Measurements from ENCODE around the gene SCRN2. TPM values are rescaled to one million over a fixed set of nuclear protein-coding genes. Genes with fewer than 3 reads are reported as not detected.

SCRN2 gene
- total RNA-seq, 1 experiment from 2014 or later = 47.9 TPM

- H3K9me2 ChIP-seq (replicated peaks; ENCODE audit: low read length) = no peaks in the 10 kb centered on the region
- H3K27ac ChIP-seq (ENCODE audit: low read length) = no peak overlapping the region
- H2AFZ ChIP-seq (ENCODE audit: low read length) = no peak overlapping the region
- H3F3A ChIP-seq (ENCODE audit: low read length, unreplicated experiment) = no peaks in the 10 kb centered on the region
- POLR2A ChIA-PET (ENCODE audit: unreplicated experiment) = no interaction called here
- H3K4me3 ChIP-seq (ENCODE audit: low read length) = no peak overlapping the region
- no peaks in the 10 kb centered on the region for H3K9me3 ChIP-seq (ENCODE audit: low read length)
- H3K9ac ChIP-seq (ENCODE audit: low read length) = no peak overlapping the region
- H3K27me3 ChIP-seq (ENCODE audit: low read length) = no peaks in the 10 kb centered on the region
- no peak overlapping the region for H3K4me2 ChIP-seq (ENCODE audit: low read length)
- H3K79me2 ChIP-seq (ENCODE audit: low read length) = 0 out of 2 replicates have a peak, but pooled peaks cover 4% of the 10 kb centered on the region
- CTCF ChIA-PET = no interaction called here
- BruUV-seq (replicated peaks) = no TSS peak
- DNase-seq = no peak
- intact Hi-C loops (cut with micrococcal nuclease) = no loop called here
- H4K20me1 ChIP-seq (ENCODE audit: low read length) = peaks cover 12% of the 10 kb centered on the region; the same call in 1 of the 2 replicates
- TF ChIP-seq CTCF (conservative IDR thresholded peaks at IDR 0.05; ENCODE audit: low read depth, low read length) (no peak), EZH2phosphoT487 (IDR thresholded peaks at IDR 0.05; ENCODE audit: borderline replicate concordance, low read length) (no peak), EZH2 (IDR thresholded peaks at IDR 0.05; ENCODE audit: low read length, unreplicated experiment) (no peak)
- ATAC-seq = no peak
- peaks cover 19% of the 10 kb centered on the region for H3K4me1 ChIP-seq (ENCODE audit: insufficient read depth, low read length)
- H3K36me3 ChIP-seq (ENCODE audit: low read depth, low read length) = peaks cover 23% of the 10 kb centered on the region; the same call in 1 of the 2 replicates
Observed at GRCh38 chr17:47815106-47815918, 25.8 kb downstream of the SCRN2 start.

- POLR2A ChIA-PET (ENCODE audit: unreplicated experiment) = no interaction called here
- Histone ChIP-seq H3K27me3 (ENCODE audit: low read length) (no peaks in the 10 kb centered on the region), H3K4me1 (ENCODE audit: insufficient read depth, low read length) (peaks cover 23% of the 10 kb centered on the region), H4K20me1 (ENCODE audit: low read length) (peaks cover 20% of the 10 kb centered on the region), H3K27ac (ENCODE audit: low read length) (no peak overlapping the region), H2AFZ (ENCODE audit: low read length) (no peak overlapping the region), H3K9ac (ENCODE audit: low read length) (no peak overlapping the region), H3F3A (ENCODE audit: low read length, unreplicated experiment) (no peaks in the 10 kb centered on the region), H3K4me3 (ENCODE audit: low read length) (no peak overlapping the region), H3K79me2 (ENCODE audit: low read length) (no peaks in the 10 kb centered on the region), H3K36me3 (ENCODE audit: low read depth, low read length) (peaks cover 32% of the 10 kb centered on the region), H3K9me3 (ENCODE audit: low read length) (no peaks in the 10 kb centered on the region), H3K9me2 (replicated peaks; ENCODE audit: low read length) (no peaks in the 10 kb centered on the region), H3K4me2 (ENCODE audit: low read length) (no peak overlapping the region)
- intact Hi-C loops (cut with micrococcal nuclease) = no loop called here
- ATAC-seq (no peak), DNase-seq (no peak)
- TF ChIP-seq CTCF (conservative IDR thresholded peaks at IDR 0.05; ENCODE audit: low read depth, low read length) = no peak
- TF ChIP-seq EZH2phosphoT487 (IDR thresholded peaks at IDR 0.05; ENCODE audit: borderline replicate concordance, low read length) = no peak
- TF ChIP-seq EZH2 (IDR thresholded peaks at IDR 0.05; ENCODE audit: low read length, unreplicated experiment) = no peak
- no TSS peak for BruUV-seq (replicated peaks)
- CTCF ChIA-PET = no interaction called here
Observed at GRCh38 chr17:47813512-47814031, 27.5 kb downstream of the SCRN2 start.

DNA sequence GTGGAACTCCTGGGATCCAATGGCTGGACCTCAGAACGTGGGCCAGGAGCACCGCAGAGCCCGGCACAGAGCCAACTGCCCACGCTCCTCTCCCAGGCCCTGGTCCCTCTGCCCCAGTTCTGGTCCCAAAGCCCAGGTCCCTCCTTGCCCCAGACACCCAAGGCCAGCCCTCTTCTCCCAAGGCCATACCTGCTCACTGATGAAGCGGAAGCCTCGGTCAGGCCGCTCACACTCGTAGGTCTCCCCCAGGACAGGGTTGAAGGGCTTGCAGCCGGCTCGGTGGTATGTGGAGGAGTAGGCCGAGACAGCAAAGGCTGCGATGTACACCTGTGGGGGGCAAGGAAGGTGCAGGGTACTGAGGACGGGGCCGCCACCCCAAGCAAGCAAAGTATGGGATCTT, 28.0 kb downstream of the SCRN2 start:
- TF ChIP-seq EZH2phosphoT487 (IDR thresholded peaks at IDR 0.05; ENCODE audit: borderline replicate concordance, low read length) = no peak
- TF ChIP-seq EZH2 (IDR thresholded peaks at IDR 0.05; ENCODE audit: low read length, unreplicated experiment) = no peak
- TF ChIP-seq CTCF (conservative IDR thresholded peaks at IDR 0.05; ENCODE audit: low read depth, low read length) = no peak
- POLR2A ChIA-PET (ENCODE audit: unreplicated experiment) = no interaction called here
- H3K9me3 ChIP-seq (ENCODE audit: low read length) = no peaks in the 10 kb centered on the region
- H3K9ac ChIP-seq (ENCODE audit: low read length) = no peak overlapping the region
- no peak overlapping the region for H2AFZ ChIP-seq (ENCODE audit: low read length)
- no TSS peak for BruUV-seq (replicated peaks)
- H3F3A ChIP-seq (ENCODE audit: low read length, unreplicated experiment) = no peaks in the 10 kb centered on the region
- H3K27ac ChIP-seq (ENCODE audit: low read length) = no peak overlapping the region
- no peak overlapping the region for H3K4me2 ChIP-seq (ENCODE audit: low read length)
- peaks cover 20% of the 10 kb centered on the region for H4K20me1 ChIP-seq (ENCODE audit: low read length)
- no peak overlapping the region for H3K4me3 ChIP-seq (ENCODE audit: low read length)
- H3K4me1 ChIP-seq (ENCODE audit: insufficient read depth, low read length) = peaks cover 23% of the 10 kb centered on the region
- no peaks in the 10 kb centered on the region for H3K79me2 ChIP-seq (ENCODE audit: low read length)
- CTCF ChIA-PET = no interaction called here
- H3K27me3 ChIP-seq (ENCODE audit: low read length) = no peaks in the 10 kb centered on the region
- intact Hi-C loops (cut with micrococcal nuclease) = no loop called here
- peaks cover 34% of the 10 kb centered on the region for H3K36me3 ChIP-seq (ENCODE audit: low read depth, low read length)
- H3K9me2 ChIP-seq (replicated peaks; ENCODE audit: low read length) = no peaks in the 10 kb centered on the region
- ATAC-seq (no peak), DNase-seq (no peak)

All from PC-3 (cell line).